ENCODE measurements around the gene ZBTB26.

DNA sequence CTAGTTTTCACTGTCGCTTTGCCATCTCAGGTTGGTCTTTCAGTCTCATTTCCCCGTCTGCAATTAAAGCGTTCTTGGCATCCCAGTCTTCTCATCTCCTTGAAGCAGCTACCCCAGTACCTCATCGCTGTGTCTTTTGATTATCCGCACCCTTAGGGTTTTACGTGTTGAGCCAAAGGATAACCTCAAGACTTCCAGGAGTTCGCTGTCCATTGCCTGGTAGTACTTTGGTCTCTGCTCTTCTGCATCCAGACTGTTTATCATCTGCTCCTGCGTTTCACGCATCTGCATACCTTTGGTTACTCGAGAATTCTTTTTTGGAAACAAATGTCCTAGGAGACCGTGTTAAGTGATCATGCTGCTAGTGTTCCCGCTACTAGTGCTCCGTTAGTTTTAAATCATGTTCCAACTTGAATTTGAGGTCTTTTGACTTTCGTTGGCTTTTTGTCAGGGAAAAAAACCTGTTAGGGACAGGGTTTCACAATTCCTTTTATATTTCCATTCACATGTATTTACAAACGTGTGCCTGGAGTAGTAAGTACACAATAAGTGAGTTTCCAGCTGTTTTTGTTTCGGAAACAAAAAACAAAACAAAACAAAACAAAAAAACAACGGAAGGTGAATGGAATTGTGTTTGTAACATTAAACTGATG is 10.4 kb upstream of the ZBTB26 start:
- no peak for TF ChIP-seq POLR2A (IDR thresholded peaks at IDR 0.05)
- TF ChIP-seq, protein P1, sequence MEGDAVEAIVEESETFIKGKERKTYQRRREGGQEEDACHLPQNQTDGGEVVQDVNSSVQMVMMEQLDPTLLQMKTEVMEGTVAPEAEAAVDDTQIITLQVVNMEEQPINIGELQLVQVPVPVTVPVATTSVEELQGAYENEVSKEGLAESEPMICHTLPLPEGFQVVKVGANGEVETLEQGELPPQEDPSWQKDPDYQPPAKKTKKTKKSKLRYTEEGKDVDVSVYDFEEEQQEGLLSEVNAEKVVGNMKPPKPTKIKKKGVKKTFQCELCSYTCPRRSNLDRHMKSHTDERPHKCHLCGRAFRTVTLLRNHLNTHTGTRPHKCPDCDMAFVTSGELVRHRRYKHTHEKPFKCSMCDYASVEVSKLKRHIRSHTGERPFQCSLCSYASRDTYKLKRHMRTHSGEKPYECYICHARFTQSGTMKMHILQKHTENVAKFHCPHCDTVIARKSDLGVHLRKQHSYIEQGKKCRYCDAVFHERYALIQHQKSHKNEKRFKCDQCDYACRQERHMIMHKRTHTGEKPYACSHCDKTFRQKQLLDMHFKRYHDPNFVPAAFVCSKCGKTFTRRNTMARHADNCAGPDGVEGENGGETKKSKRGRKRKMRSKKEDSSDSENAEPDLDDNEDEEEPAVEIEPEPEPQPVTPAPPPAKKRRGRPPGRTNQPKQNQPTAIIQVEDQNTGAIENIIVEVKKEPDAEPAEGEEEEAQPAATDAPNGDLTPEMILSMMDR (IDR thresholded peaks at IDR 0.05) = no peak

Data from uterus (tissue), 2 donors.